CD8-positive, alpha-beta memory T cell (primary cell): ENCODE data around the gene AFG3L2. TPM values are rescaled to one million over a fixed set of nuclear protein-coding genes. Genes with fewer than 3 reads are reported as not detected.
"Not testable (repeated sequence)": the region's sequence is repeated elsewhere in the genome, so short reads cannot be mapped to it uniquely, and the experiment has no call there.

ENCODE experiments used
- CTCF ChIA-PET: fragments of 350-600 bp; sonication (Branson Sonifier 250); formaldehyde crosslinking; loops from one replicate; lab custom pipeline; 2021; ENCODE audit warnings: antibody characterized with exemption; lab: Charles Lee
- POLR2A ChIA-PET: fragments of 350-600 bp; sonication (Branson Sonifier 250); formaldehyde crosslinking; loops from one replicate; lab custom pipeline; 2021; ENCODE audit warnings: antibody characterized with exemption; lab: Charles Lee
- DNase-seq, 5 donors: peaks; one replicate each; pipeline versions ENCODE4 v3.0.0 to v3.0.0-alpha.2; 2020 to 2022; ENCODE audit warnings: mixed read lengths in 1 of 5
- H3K27ac ChIP-seq: one replicate; pipeline ENCODE4 v1.7.0; 2013; ENCODE audit warnings: low read depth, mild to moderate bottlenecking, low read length, moderate library complexity
- H3K27me3 ChIP-seq: 2 replicates; pipeline ENCODE4 v1.7.0; 2013; ENCODE audit warnings: low read length, mild to moderate bottlenecking; ENCODE audit not compliant: insufficient read depth, poor library complexity, severe bottlenecking
- H3K36me3 ChIP-seq: 2 replicates; pipeline ENCODE4 v1.7.0; 2013; ENCODE audit warnings: mild to moderate bottlenecking, low read length, moderate library complexity; ENCODE audit not compliant: insufficient read depth
- H3K4me1 ChIP-seq: 2 replicates; pipeline ENCODE4 v1.7.0; 2013; ENCODE audit warnings: mild to moderate bottlenecking, low read length, moderate library complexity; ENCODE audit not compliant: insufficient read depth
- H3K4me3 ChIP-seq: 2 replicates; pipeline ENCODE4 v1.7.0; 2013; ENCODE audit warnings: mild to moderate bottlenecking, low read length
- H3K9me3 ChIP-seq: 2 replicates; pipeline ENCODE4 v1.7.0; 2013; ENCODE audit warnings: mild to moderate bottlenecking, low read length
- H3K27ac Mint-ChIP-seq, 8 donors: one replicate each; pipeline ENCODE4 v1.8.0; 2020 to 2021; ENCODE audit warnings: mixed read lengths in 8 of 8, mild to moderate bottlenecking in 6 of 8, inconsistent platforms in 3 of 8, moderate library complexity in 3 of 8
- H3K27me3 Mint-ChIP-seq, 2 donors: one replicate each; pipeline ENCODE4 v1.8.0; 2020 to 2021; ENCODE audit warnings: mixed read lengths in 2 of 2, mild to moderate bottlenecking in 1 of 2, moderate library complexity in 1 of 2
- H3K36me3 Mint-ChIP-seq, 3 donors: one replicate each; pipeline ENCODE4 v1.8.0; 2020 to 2021; ENCODE audit warnings: mixed read lengths in 3 of 3, inconsistent platforms in 1 of 3, mild to moderate bottlenecking in 1 of 3
- H3K4me1 Mint-ChIP-seq, 3 donors: one replicate each; pipeline ENCODE4 v1.8.0; 2020 to 2021; ENCODE audit warnings: mixed read lengths in 3 of 3, inconsistent platforms in 1 of 3, mild to moderate bottlenecking in 1 of 3
- H3K4me3 Mint-ChIP-seq, 7 donors: one replicate each; pipeline ENCODE4 v1.8.0; 2020 to 2021; ENCODE audit warnings: mixed read lengths in 7 of 7, mild to moderate bottlenecking in 6 of 7, moderate library complexity in 4 of 7, inconsistent platforms in 2 of 7
- H3K9me3 Mint-ChIP-seq, 5 donors: one replicate each; pipeline ENCODE4 v1.8.0; 2020 to 2022; ENCODE audit warnings: mixed read lengths in 5 of 5, mild to moderate bottlenecking in 3 of 5, moderate library complexity in 2 of 5, inconsistent platforms in 1 of 5
- polyA plus RNA-seq: library from polyadenylated mRNA; unstranded; fragments of 300-500 nt; fragmentation: Illumina TruSeq; gene quantifications from one replicate; pipeline ENCODE4 v1.2.3, GENCODE V29; 2021
- total RNA-seq, 2 experiments: library from RNA; stranded (reverse); gene quantifications; one replicate each; pipeline ENCODE4 v1.2.3, GENCODE V29; 2021

Gene AFG3L2
- total and polyA plus RNA-seq, 3 experiments from 2014 or later = 38.4 to 75.8 (median 75.6) TPM

DNA sequence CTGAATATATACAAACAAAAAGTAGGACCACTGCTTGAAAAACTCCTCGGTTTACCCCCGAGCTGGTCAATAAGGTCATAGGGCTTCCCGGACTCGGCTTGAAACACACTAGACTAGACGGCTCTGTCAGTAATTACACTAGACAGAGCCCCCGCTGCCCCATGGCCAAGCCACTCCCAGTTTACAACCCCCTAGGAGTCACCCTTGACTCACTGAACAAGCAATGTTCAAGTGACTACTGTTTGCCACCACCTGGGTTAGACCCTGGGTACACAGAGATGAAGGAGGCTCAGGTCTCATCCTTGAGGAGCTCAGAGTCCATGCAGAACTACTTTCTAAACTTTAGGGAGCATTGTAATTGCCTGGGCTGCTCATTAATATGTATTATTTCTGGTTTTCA is 17.0 kb upstream of the AFG3L2 start:
- no peak for DNase-seq
- H3K4me1 ChIP-seq = no peaks in the 10 kb centered on the region
- H3K4me3 Mint-ChIP-seq = no peak overlapping the region
- ChIA-PET CTCF (interaction anchor here (1.2 to 6.1 kb wide), 5 partner anchors 11 to 271 kb away, joined by 4 to 63 read pairs (median 7); partner anchors contain the start of genes PRELID3A and SPIRE1), POLR2A (no interaction called here)
- no peak overlapping the region for H3K27ac Mint-ChIP-seq
- H3K27me3 ChIP-seq = peaks cover 7% of the 10 kb centered on the region
- H3K4me3 ChIP-seq = no peak overlapping the region
- H3K27me3 Mint-ChIP-seq = peaks cover 12 to 33% of the 10 kb centered on the region in 2 donors
- H3K9me3 ChIP-seq = no peaks in the 10 kb centered on the region
- no peaks in the 10 kb centered on the region for H3K9me3 Mint-ChIP-seq
- no peaks in the 10 kb centered on the region for H3K4me1 Mint-ChIP-seq
- no peak overlapping the region for H3K27ac ChIP-seq
- H3K36me3 ChIP-seq = no peaks in the 10 kb centered on the region
- no peaks in the 10 kb centered on the region for H3K36me3 Mint-ChIP-seq

DNA sequence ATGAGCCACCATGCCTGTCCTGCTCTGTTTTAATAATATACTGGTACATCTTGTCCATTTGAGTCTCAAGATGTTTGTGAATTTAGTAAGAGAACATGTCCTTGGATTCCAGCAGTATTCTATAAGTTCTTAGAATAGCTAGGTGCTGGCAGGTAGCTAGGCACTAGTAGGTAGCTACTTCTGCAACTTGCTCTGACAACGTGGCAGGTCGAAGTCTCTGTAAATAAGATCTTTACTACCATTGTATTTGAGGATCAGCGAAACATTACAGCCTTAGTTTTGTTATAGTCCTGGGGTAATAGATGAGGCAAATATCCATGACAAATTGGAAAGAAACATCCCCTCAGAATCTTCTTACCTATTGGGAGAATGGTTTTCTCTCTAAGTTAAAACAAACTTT is 16.5 kb upstream of the AFG3L2 start:
- no peak overlapping the region for H3K4me3 ChIP-seq
- H3K4me1 ChIP-seq = no peaks in the 10 kb centered on the region
- no peaks in the 10 kb centered on the region for H3K9me3 ChIP-seq
- Mint-ChIP-seq H3K36me3 (no peaks in the 10 kb centered on the region), H3K9me3 (no peaks in the 10 kb centered on the region), H3K27me3 (peaks cover 12 to 29% of the 10 kb centered on the region in 2 donors), H3K27ac (no peak overlapping the region), H3K4me3 (no peak overlapping the region), H3K4me1 (no peaks in the 10 kb centered on the region)
- H3K36me3 ChIP-seq = no peaks in the 10 kb centered on the region
- DNase-seq = no peak
- no peak overlapping the region for H3K27ac ChIP-seq
- CTCF ChIA-PET = interaction anchor here (0.7 to 6.1 kb wide), 6 partner anchors 11 to 541 kb away, joined by 3 to 63 read pairs (median 5); partner anchors contain the start of genes PRELID3A, PTPN2 and SPIRE1
- POLR2A ChIA-PET = no interaction called here
- peaks cover 7% of the 10 kb centered on the region for H3K27me3 ChIP-seq

DNA sequence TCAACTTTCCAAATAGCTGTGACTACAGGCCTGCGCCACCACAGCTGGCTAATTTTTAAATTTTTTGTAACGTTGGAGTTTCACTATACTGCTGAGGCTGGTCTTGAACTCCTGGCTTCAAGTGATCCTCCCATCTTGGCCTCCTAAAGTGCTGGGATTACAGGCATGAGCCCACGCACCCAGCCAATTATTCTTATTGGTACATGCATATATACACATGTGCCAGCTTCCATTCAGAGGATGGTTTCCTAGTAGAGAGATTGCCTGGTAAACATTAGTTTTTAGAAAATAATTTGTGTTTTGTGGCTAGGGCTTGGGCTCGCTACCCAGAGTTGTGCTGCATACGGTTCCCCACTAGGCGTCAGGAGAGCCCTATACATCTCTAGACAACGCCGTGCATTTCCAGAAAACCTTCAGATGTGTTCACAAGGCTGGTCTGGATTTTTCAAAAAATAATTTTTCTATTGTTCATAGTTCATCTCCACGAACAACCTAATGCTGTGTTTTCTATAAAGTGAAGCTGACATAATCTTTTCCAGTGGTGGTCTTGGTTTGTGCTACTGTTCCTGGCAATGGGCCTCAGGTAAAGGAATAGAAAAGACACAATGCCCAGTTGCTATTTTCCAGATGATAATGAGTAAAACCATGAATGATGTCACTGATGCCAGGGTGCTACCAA is 14.6 kb upstream of the AFG3L2 start:
- H3K4me1 Mint-ChIP-seq = no peaks in the 10 kb centered on the region
- POLR2A ChIA-PET = interaction anchor here (0.8 kb wide), 1 partner anchor 311 kb away, joined by 4 read pairs; the partner anchor contains the start of gene CEP76
- H3K9me3 Mint-ChIP-seq = no peaks in the 10 kb centered on the region
- no peaks in the 10 kb centered on the region for H3K9me3 ChIP-seq
- H3K4me3 Mint-ChIP-seq = no peak overlapping the region
- DNase-seq = peak; percentile 27 to 64 (median 38)
- CTCF ChIA-PET = interaction anchor here (0.6 to 6.1 kb wide), 13 partner anchors 9 to 1179 kb away, joined by 3 to 63 read pairs (median 4); partner anchors contain the start of genes AFG3L2, PRELID3A and SPIRE1
- peaks cover 7 to 15% of the 10 kb centered on the region in 2 donors for H3K27me3 Mint-ChIP-seq
- H3K36me3 Mint-ChIP-seq = no peaks in the 10 kb centered on the region
- no peak overlapping the region for H3K4me3 ChIP-seq
- H3K27ac ChIP-seq = no peak overlapping the region
- peaks cover 7% of the 10 kb centered on the region for H3K27me3 ChIP-seq
- H3K4me1 ChIP-seq = no peaks in the 10 kb centered on the region
- no peaks in the 10 kb centered on the region for H3K36me3 ChIP-seq
- H3K27ac Mint-ChIP-seq = peak overlapping the region in 1 of 8 donors; percentile 41

DNA sequence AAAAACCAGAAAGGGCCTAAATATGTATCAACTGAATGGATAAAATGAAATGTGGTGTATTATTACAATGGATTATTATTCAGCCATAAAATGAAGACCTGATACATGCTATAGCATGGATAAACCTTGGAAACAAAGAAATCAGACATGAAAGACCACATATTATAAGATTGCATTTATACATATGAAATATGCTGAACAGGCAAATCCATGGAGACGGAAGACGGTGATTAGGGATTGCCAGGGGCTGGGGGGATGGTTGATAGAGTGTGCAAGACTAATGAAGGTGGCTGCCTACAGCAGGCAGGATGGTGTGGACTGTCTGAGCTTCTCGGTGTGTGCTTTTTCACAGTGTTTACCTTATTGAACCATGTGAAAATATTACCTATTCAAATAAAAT is 11.4 kb upstream of the AFG3L2 start:
- POLR2A ChIA-PET = no interaction called here
- CTCF ChIA-PET = no interaction called here
- no peak overlapping the region for H3K4me3 Mint-ChIP-seq

DNA sequence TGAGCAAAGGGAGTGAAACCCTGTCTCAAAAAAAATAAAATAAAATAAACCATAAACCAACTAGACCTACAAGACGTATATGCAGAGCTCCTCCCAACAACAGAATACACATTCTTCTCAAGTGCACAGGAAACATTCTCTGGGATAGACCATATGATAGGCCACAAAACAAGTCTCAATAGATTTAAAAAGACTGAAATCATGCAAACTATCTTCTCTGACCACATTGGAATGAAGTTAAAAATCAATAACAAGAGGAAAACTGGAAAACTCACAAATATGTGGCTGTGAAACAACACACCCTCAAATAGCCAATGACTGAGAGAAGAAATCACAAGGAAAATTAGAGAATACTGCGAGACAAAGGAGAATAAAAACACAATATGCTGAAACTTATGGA is 7.2 kb upstream of the AFG3L2 start:
- Mint-ChIP-seq H3K27ac (peak overlapping the region in 1 of 8 donors; percentile 48), H3K36me3 (no peaks in the 10 kb centered on the region)

More for the DNA sequence above, 11.4 kb upstream of the AFG3L2 start:
- Mint-ChIP-seq H3K4me1 (no peaks in the 10 kb centered on the region), H3K27me3 (peaks cover 0 to 2% of the 10 kb centered on the region in 2 donors), H3K9me3 (no peaks in the 10 kb centered on the region), H3K27ac (no peak overlapping the region), H3K36me3 (no peaks in the 10 kb centered on the region)
- no peak for DNase-seq
- H3K36me3 ChIP-seq = no peaks in the 10 kb centered on the region
- no peak overlapping the region for H3K27ac ChIP-seq
- H3K9me3 ChIP-seq = no peaks in the 10 kb centered on the region
- H3K27me3 ChIP-seq = no peaks in the 10 kb centered on the region
- H3K4me3 ChIP-seq = no peak overlapping the region
- H3K4me1 ChIP-seq = no peaks in the 10 kb centered on the region

DNA sequence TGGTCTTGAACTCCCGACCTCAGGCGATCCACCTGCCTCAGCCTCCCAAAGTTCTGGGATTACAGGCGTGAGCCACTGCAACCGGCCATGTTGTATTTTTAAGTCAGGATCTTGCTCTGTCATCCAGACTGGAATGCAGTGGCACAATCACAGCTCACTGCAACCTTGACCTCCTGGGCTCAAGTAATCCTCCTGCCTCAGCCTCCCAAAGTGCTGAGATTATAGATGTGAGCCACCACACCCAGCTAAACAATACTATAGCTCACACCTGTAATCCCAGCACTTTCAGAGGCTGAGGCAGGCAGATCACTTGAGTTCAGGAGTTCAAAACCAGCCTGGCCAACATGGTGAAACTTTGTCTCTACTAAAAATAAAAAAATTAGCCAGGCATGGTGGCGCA is 6.7 kb upstream of the AFG3L2 start:
- CTCF ChIA-PET, H3K36me3 ChIP-seq, H3K4me1 ChIP-seq, H3K9me3 ChIP-seq, H3K27ac ChIP-seq, POLR2A ChIA-PET, H3K27ac Mint-ChIP-seq, H3K27me3 ChIP-seq, H3K36me3 Mint-ChIP-seq, H3K4me3 Mint-ChIP-seq, H3K27me3 Mint-ChIP-seq, H3K4me3 ChIP-seq, H3K9me3 Mint-ChIP-seq, DNase-seq, H3K4me1 Mint-ChIP-seq: not testable (repeated sequence)

More for the DNA sequence above, 7.2 kb upstream of the AFG3L2 start:
- Histone ChIP-seq H3K36me3 (no peaks in the 10 kb centered on the region), H3K9me3 (no peaks in the 10 kb centered on the region), H3K27ac (no peak overlapping the region), H3K4me1 (no peaks in the 10 kb centered on the region), H3K4me3 (no peak overlapping the region), H3K27me3 (no peaks in the 10 kb centered on the region)
- DNase-seq = no peak
- Mint-ChIP-seq H3K4me1 (no peaks in the 10 kb centered on the region), H3K9me3 (peaks cover 0 to 2% (median 0%) of the 10 kb centered on the region in 5 donors), H3K4me3 (no peak overlapping the region), H3K27me3 (no peaks in the 10 kb centered on the region)
- ChIA-PET CTCF (interaction anchor here (0.6 kb wide), 1 partner anchor 71 kb away, joined by 3 read pairs; no protein-coding TSS in a partner anchor), POLR2A (no interaction called here)

DNA sequence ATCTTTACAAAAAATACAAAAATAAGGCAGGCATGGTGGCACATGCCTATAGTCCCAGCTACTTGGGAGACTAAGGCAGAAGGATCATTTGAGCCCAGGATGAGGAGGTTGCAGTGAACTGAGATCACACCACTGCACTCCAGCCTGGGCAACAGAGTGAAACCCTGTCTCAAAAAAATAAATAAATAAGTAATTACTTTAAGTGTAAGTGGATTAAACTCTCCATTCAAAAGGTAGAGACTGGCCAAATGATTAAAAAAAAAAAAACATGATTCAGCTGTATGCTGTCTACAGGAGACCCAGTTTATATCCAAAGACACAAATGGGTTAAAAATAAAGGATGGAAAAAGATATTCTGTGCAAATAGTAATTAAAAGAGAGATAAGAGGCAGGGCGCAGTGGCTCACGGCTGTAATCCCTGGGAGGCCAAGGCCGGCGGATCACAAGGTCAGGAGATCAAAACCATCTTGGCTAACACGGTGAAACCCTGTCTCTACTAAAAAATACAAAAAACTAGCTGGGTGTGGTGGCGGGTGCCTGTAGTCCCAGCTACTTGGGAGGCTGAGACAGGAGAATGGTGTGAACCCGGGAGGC is 5.3 kb upstream of the AFG3L2 start:
- H3K4me1 Mint-ChIP-seq, H3K9me3 ChIP-seq, H3K27me3 ChIP-seq, H3K9me3 Mint-ChIP-seq, H3K36me3 Mint-ChIP-seq, POLR2A ChIA-PET, H3K36me3 ChIP-seq, H3K27ac ChIP-seq, H3K4me1 ChIP-seq, DNase-seq, H3K27me3 Mint-ChIP-seq, H3K4me3 Mint-ChIP-seq, H3K4me3 ChIP-seq: not testable (repeated sequence)
- peak overlapping the region in 1 of 8 donors; percentile 4 for H3K27ac Mint-ChIP-seq
- CTCF ChIA-PET = interaction anchor here (1.1 kb wide), 1 partner anchor 9 kb away, joined by 5 read pairs; no protein-coding TSS in a partner anchor

DNA sequence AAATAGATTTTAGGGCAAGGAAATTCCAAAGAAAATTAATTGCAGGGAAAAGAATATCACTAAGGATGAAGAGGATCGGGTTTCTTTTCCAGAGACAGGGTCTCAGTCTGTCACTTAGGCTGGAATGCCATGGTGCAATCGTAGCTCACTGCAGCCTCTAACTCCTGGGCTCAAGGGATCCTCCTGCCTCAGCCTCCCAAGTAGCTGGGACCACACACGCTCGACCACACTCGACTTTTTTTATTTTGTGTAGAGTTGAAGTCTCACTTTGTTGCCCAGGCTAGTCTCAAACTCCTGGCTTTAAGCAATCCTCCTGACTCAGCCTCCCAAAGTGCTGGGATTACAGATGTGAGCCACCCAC is 1.2 kb upstream of the AFG3L2 start:
- Histone ChIP-seq H3K4me1 (peaks cover 36% of the 10 kb centered on the region), H3K4me3 (peak overlapping the region; percentile 89), H3K27ac (peak overlapping the region; percentile 35)
- H3K4me3 Mint-ChIP-seq = peak overlapping the region; percentile 83 to 92 (median 88)
- POLR2A ChIA-PET = interaction anchor here (1.5 to 1.6 kb wide), 2 partner anchors 30 to 570 kb away, joined by 13 to 24 read pairs; partner anchors contain the start of genes PRELID3A and SEH1L
- H3K36me3 Mint-ChIP-seq, H3K27me3 ChIP-seq, H3K27me3 Mint-ChIP-seq, H3K9me3 ChIP-seq, H3K36me3 ChIP-seq, H3K9me3 Mint-ChIP-seq, DNase-seq: not testable (repeated sequence)
- CTCF ChIA-PET = interaction anchor here (1.2 to 3.1 kb wide), 2 partner anchors 13 to 29 kb away, joined by 3 to 19 read pairs; partner anchors contain the start of gene PRELID3A
- H3K27ac Mint-ChIP-seq = peak overlapping the region in 5 of 8 donors; percentile 90 to 97 (median 92)
- H3K4me1 Mint-ChIP-seq = peaks cover 34 to 41% (median 36%) of the 10 kb centered on the region in 3 donors
